GM23248 (cell line): Measurements from ENCODE around the gene GABRR2. TPM values are rescaled to one million over a fixed set of nuclear protein-coding genes. Genes with fewer than 3 reads are reported as not detected.

ENCODE experiments used
- DNase-seq: peaks from one replicate; pipeline ENCODE4 v3.0.0-alpha.2; 2015
- H2AFZ ChIP-seq: fragments of 200-600 bp; sonication (generic); 2 replicates; pipeline ENCODE4 v1.6.1; 2016; ENCODE audit warnings: antibody characterized with exemption
- H3F3A ChIP-seq: fragments of 200-600 bp; sonication (generic); 2 replicates; pipeline ENCODE4 v1.6.1; 2016; ENCODE audit warnings: mild to moderate bottlenecking, antibody characterized with exemption, mixed run types; ENCODE audit not compliant: insufficient read depth
- H3K27ac ChIP-seq: fragments of 200-600 bp; sonication (generic); 2 replicates; pipeline ENCODE4 v1.5.1; 2016; ENCODE audit warnings: mild to moderate bottlenecking
- H3K27me3 ChIP-seq: fragments of 200-600 bp; sonication (generic); replicated peaks from 2 replicates; pipeline ENCODE4 v1.6.1; 2016; ENCODE audit warnings: mild to moderate bottlenecking; ENCODE audit not compliant: insufficient read depth
- H3K36me3 ChIP-seq: fragments of 200-600 bp; sonication (generic); 2 replicates; pipeline ENCODE4 v1.6.1; 2016; ENCODE audit warnings: low read depth, mild to moderate bottlenecking
- H3K4me1 ChIP-seq: fragments of 200-600 bp; sonication (generic); 2 replicates; pipeline ENCODE4 v1.6.1; 2016; ENCODE audit warnings: mild to moderate bottlenecking; ENCODE audit not compliant: insufficient read depth
- H3K4me2 ChIP-seq: fragments of 200-600 bp; sonication (generic); one replicate; pipeline ENCODE4 v1.6.1; 2016; ENCODE audit warnings: mild to moderate bottlenecking; ENCODE audit not compliant: unreplicated experiment
- H3K4me3 ChIP-seq: fragments of 200-600 bp; sonication (generic); 2 replicates; pipeline ENCODE4 v1.5.1; 2016; ENCODE audit warnings: mild to moderate bottlenecking
- H3K79me2 ChIP-seq: fragments of 200-600 bp; sonication (generic); 2 replicates; pipeline ENCODE4 v1.6.1; 2016; ENCODE audit warnings: mild to moderate bottlenecking; ENCODE audit not compliant: insufficient read depth
- H3K9ac ChIP-seq: fragments of 200-600 bp; sonication (generic); 2 replicates; pipeline ENCODE4 v1.6.1; 2016; ENCODE audit warnings: mild to moderate bottlenecking
- H3K9me2 ChIP-seq: fragments of 200-600 bp; sonication (generic); 2 replicates; pipeline ENCODE4 v1.6.1; 2016; ENCODE audit warnings: mixed run types, mild to moderate bottlenecking, moderate library complexity; ENCODE audit not compliant: insufficient read depth
- H3K9me3 ChIP-seq: fragments of 200-600 bp; sonication (generic); one replicate; pipeline ENCODE4 v1.6.1; 2017; ENCODE audit warnings: low read depth
- H4K20me1 ChIP-seq: fragments of 200-600 bp; sonication (generic); 2 replicates; pipeline ENCODE4 v1.6.0; 2016; ENCODE audit not compliant: insufficient read depth
- EZH2 ChIP-seq: fragments of 200-600 bp; sonication (generic); IDR thresholded peaks from 2 replicates; pipeline ENCODE4 v1.6.1; 2018; ENCODE audit warnings: antibody characterized with exemption, mild to moderate bottlenecking; ENCODE audit not compliant: insufficient read depth, poor library complexity, severe bottlenecking
- EZH2phosphoT487 ChIP-seq: fragments of 200-600 bp; sonication (generic); IDR thresholded peaks from 2 replicates; pipeline ENCODE4 v1.6.1; 2018; ENCODE audit warnings: antibody characterized with exemption, moderate library complexity, mild to moderate bottlenecking, low read depth; ENCODE audit not compliant: insufficient read depth
- WGBS, 2 experiments: methylation state at CpG; one replicate each; pipeline ENCODE4 v1.1.6; 2015 to 2017; ENCODE audit warnings: low lambda C conversion rate in 2 of 2, low coverage in 1 of 2; ENCODE audit errors: missing lambda C conversion rate in 2 of 2; 5-methylcytosine and 5-hydroxymethylcytosine counted together
- in situ Hi-C: fragments of 300-500 bp; cut with MboI; formaldehyde crosslinking; loops from 2 replicates; pipeline ENCODE4 v1.15.0; 2020
- polyA plus RNA-seq: library from polyadenylated mRNA; unstranded; fragments of >200 nt; fragmentation: Nextera tagmentation; extraction: Ambion mirVana; gene quantifications from 2 replicates; pipeline ENCODE4 v1.2.1, GENCODE V29; 2016
- total RNA-seq: library from RNA; depleted of rRNA; stranded (reverse); fragments of >200 nt; shearing (Covaris generic); gene quantifications from 2 replicates; pipeline ENCODE4 v1.2.3, GENCODE V29; 2014

The GABRR2 gene
- total and polyA plus RNA-seq, 2 experiments from 2014 or later: not detected

DNA sequence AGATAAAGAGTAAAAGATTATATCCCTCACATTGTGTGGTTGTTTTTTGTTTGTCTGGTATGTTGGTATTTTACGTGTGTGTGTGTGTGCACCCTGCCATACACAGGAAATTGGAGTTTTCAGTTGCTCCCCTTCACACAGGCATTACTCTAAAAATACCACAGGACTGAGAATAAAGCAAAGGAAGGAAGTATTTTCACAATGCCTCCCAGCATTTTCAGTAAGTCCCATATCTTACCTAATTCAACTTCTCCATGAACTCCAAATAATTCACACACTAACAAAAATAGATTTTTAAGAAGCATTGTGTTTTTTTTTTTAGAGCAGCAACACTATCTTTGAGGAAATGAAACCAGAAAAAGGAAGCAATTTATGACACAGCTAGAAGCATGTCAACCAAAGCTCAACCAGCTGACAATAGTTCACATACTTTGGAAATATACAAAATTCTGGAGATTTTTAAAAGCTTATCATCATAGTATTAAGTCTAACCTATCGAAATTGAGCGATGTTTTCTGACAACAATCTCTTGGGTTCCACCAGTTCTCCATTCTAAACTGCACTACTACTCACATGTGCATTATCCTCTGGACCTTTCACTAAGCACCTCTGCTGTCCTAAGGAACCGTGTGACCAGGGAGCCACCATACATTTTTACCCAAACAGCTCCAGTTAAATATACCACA lies 35.3 kb upstream of the GABRR2 start:
- Histone ChIP-seq H3K9me2 (no peaks in the 10 kb centered on the region), H3F3A (peaks cover 28% of the 10 kb centered on the region), H3K4me1 (peaks cover 39% of the 10 kb centered on the region), H3K27me3 (no peaks in the 10 kb centered on the region), H3K4me2 (peak overlapping the region; percentile 95), H4K20me1 (peaks cover 17% of the 10 kb centered on the region; the same call in 1 of the 2 replicates), H3K4me3 (peak overlapping the region; percentile 96), H3K36me3 (no peaks in the 10 kb centered on the region), H3K79me2 (peaks cover 70% of the 10 kb centered on the region), H3K27ac (peak overlapping the region; percentile 11; the same call in 1 of the 2 replicates), H3K9me3 (no peaks in the 10 kb centered on the region), H2AFZ (no peak overlapping the region), H3K9ac (peak overlapping the region; percentile 99; the same call in 1 of the 2 replicates)
- no peak for TF ChIP-seq EZH2
- no peak for TF ChIP-seq EZH2phosphoT487
- in situ Hi-C loops: loop anchor here (25.0 kb wide), 1 partner anchor 363 kb away; no protein-coding TSS in a partner anchor
- WGBS, 2 experiments: 50 to 52% methylated on average over 4 of the region's 4 CpGs
- DNase-seq: peak; percentile 24

DNA sequence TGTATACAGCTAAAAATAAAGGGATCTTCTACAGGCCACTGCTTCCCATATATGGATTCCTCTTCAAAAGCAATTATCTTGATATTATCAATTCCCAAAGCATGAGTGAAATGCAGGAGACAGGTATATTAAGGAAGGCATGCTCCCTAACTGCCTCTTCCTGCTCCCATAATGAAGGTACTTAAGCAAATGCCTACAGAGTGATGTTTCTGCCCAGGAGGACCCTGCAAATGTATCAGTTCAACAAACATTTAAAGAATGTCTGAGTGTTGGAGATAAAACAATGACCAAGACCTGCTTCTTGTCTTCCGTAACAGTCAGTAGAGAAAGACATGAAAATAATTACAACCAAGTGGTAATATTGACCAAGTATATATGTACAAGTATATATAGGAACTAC lies 33.3 kb upstream of the GABRR2 start:
- Histone ChIP-seq H3K79me2 (peaks cover 91% of the 10 kb centered on the region), H3K27ac (peak overlapping the region; percentile 14; the same call in 1 of the 2 replicates), H3K9me2 (no peaks in the 10 kb centered on the region), H3K4me1 (peaks cover 39% of the 10 kb centered on the region), H3F3A (peaks cover 24% of the 10 kb centered on the region), H3K4me2 (peak overlapping the region; percentile 11), H3K9ac (no peak overlapping the region), H3K4me3 (no peak overlapping the region), H4K20me1 (peaks cover 21% of the 10 kb centered on the region; the same call in 1 of the 2 replicates), H3K9me3 (no peaks in the 10 kb centered on the region), H3K27me3 (no peaks in the 10 kb centered on the region), H3K36me3 (no peaks in the 10 kb centered on the region), H2AFZ (no peak overlapping the region)
- in situ Hi-C loops: no loop called here
- WGBS, 2 experiments: 74 to 75% methylated on average over 1 of the region's 1 CpG
- TF ChIP-seq EZH2phosphoT487 (no peak), EZH2 (no peak)
- DNase-seq: peak; percentile 19

DNA sequence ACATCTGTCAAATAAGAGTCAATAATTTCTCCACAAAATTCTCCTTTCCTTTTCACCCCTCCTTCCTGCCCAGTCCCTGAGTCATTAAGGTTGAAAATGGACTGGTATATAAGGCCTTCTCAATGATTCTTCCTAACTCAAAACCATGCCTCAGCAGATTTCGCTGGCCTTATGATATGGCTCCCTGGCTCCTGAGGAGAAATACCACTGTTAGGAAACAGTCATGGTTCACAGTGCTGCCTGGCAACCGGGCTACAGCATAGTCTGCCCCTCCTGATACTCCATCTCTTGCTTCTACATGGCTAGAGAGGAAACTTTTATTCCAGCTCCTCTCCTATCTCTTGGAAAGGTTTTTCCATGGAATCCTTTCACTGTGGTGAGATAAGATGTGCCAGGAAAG lies 32.7 kb upstream of the GABRR2 start:
- WGBS, 2 experiments: 92 to 100% methylated on average over 2 of the region's 2 CpGs
- Histone ChIP-seq H3K4me1 (peaks cover 39% of the 10 kb centered on the region), H3K36me3 (no peaks in the 10 kb centered on the region), H3K4me2 (peak overlapping the region; percentile 11), H3K27ac (peak overlapping the region; percentile 14; the same call in 1 of the 2 replicates), H3K9ac (no peak overlapping the region), H3F3A (peaks cover 24% of the 10 kb centered on the region), H3K9me3 (no peaks in the 10 kb centered on the region), H4K20me1 (peaks cover 21% of the 10 kb centered on the region; the same call in 1 of the 2 replicates), H2AFZ (no peak overlapping the region), H3K79me2 (peaks cover 96% of the 10 kb centered on the region), H3K27me3 (no peaks in the 10 kb centered on the region), H3K9me2 (no peaks in the 10 kb centered on the region), H3K4me3 (no peak overlapping the region)
- in situ Hi-C loops: no loop called here
- peak; percentile 44 for DNase-seq
- no peak for TF ChIP-seq EZH2
- no peak for TF ChIP-seq EZH2phosphoT487

DNA sequence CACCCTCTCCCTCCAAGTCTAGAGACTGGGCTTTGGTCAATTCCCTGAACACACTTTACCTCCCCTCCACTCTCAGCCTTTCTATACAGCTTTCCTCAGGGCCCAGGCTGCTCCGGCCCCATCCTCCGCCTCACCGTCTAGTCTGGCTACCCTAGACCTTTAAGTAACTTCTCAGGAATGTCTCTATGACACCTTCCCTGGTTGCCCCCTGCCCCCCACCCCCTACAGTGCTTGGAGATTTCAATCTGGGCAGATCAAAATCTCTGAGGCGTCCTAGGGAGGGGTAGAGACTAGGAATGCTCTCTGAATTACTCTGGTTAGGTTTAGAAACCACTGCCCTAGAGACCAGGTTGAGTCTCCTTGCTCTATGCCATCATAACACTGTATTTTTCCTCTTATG lies 31.3 kb upstream of the GABRR2 start:
- peaks cover 39% of the 10 kb centered on the region for H3K4me1 ChIP-seq
- H2AFZ ChIP-seq: no peak overlapping the region
- H3K27ac ChIP-seq: no peak overlapping the region
- no peak for DNase-seq
- 88 to 90% methylated on average over 4 of the region's 4 CpGs for WGBS, 2 experiments
- peaks cover 10% of the 10 kb centered on the region; the same call in 1 of the 2 replicates for H3K36me3 ChIP-seq
- TF ChIP-seq EZH2: no peak
- no peak for TF ChIP-seq EZH2phosphoT487
- no peaks in the 10 kb centered on the region for H3K9me3 ChIP-seq
- H3K4me2 ChIP-seq: no peak overlapping the region
- in situ Hi-C loops: no loop called here
- H3K4me3 ChIP-seq: no peak overlapping the region
- no peaks in the 10 kb centered on the region for H3K9me2 ChIP-seq
- H3K27me3 ChIP-seq: no peaks in the 10 kb centered on the region
- no peak overlapping the region for H3K9ac ChIP-seq
- peaks cover 18% of the 10 kb centered on the region for H3F3A ChIP-seq
- H3K79me2 ChIP-seq: peaks cover 100% of the 10 kb centered on the region
- peaks cover 21% of the 10 kb centered on the region; the same call in 1 of the 2 replicates for H4K20me1 ChIP-seq
